Mucosa of rectum (tissue), 2 donors: ENCODE measurements around the gene EFEMP1.

Experiments
- H3K27ac ChIP-seq, 2 donors: one replicate each; pipeline ENCODE4 v1.7.0; 2013; ENCODE audit warnings: inconsistent platforms in 2 of 2, low read depth in 2 of 2, low read length in 2 of 2
- H3K27me3 ChIP-seq, 2 donors: one replicate each; pipeline ENCODE4 v1.7.0; 2013; ENCODE audit warnings: low read length in 2 of 2; ENCODE audit not compliant: control insufficient read depth in 2 of 2, insufficient read depth in 2 of 2
- H3K36me3 ChIP-seq, 2 donors: one replicate each; pipeline ENCODE4 v1.7.0; 2013; ENCODE audit warnings: low read length in 2 of 2; ENCODE audit not compliant: control insufficient read depth in 2 of 2, insufficient read depth in 2 of 2
- H3K4me1 ChIP-seq, 2 donors: one replicate each; pipeline ENCODE4 v1.7.0; 2013; ENCODE audit warnings: low read length in 2 of 2, mild to moderate bottlenecking in 1 of 2; ENCODE audit not compliant: control insufficient read depth in 2 of 2, insufficient read depth in 2 of 2
- H3K4me3 ChIP-seq, 2 donors: one replicate each; pipeline ENCODE4 v1.7.0; 2013; ENCODE audit warnings: low read length in 2 of 2
- H3K9ac ChIP-seq, 2 donors: one replicate each; pipeline ENCODE4 v1.7.0; 2013; ENCODE audit warnings: low read length in 2 of 2, low read depth in 1 of 2, mild to moderate bottlenecking in 1 of 2
- H3K9me3 ChIP-seq, 2 donors: one replicate each; pipeline ENCODE4 v1.7.0; 2013; ENCODE audit warnings: low read length in 2 of 2; ENCODE audit not compliant: control insufficient read depth in 2 of 2
- donor health status: healthy.
- donor health status: Normal muscosa, but diverticular disease.

Gene EFEMP1

DNA sequence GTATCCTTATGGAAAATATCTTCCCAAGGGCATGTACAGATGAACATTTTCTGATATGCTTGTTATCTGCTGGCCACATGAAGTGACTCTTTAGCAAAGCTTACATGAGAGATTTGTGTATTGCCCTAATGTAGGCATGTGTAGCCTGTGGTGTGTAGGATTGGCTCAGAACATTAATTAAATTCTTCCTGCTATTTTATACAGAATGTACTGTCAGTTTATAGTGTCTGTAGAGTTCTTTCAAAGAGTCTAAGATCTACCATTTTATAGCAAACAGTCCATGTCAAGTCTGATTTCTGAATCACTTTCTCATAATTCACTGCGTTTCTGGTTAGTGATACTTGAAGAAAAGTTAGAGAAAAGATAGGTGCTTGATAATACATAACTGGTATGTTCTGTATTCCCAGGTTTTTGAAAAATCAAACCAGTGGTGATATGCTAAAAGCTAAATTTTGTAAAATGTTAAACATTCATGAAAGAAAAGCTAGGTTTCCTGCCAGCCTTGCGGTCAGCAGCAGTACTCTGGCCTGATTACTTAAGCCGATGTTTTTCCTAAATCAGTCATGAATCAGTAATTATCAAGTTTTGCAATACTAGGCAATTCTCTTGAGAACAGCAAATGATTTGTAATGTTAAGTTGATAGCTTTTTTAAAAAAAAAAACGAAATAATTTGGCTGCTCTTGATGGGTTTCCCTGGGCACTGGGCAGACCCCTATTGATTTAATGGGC is 30.9 kb upstream of the EFEMP1 start:
- no peak overlapping the region for H3K27ac ChIP-seq
- H3K4me3 ChIP-seq: no peak overlapping the region
- no peaks in the 10 kb centered on the region for H3K36me3 ChIP-seq
- H3K9ac ChIP-seq: no peak overlapping the region
- H3K4me1 ChIP-seq: peaks cover 3 to 8% of the 10 kb centered on the region in 2 donors
- no peaks in the 10 kb centered on the region for H3K9me3 ChIP-seq
- H3K27me3 ChIP-seq: no peaks in the 10 kb centered on the region

DNA sequence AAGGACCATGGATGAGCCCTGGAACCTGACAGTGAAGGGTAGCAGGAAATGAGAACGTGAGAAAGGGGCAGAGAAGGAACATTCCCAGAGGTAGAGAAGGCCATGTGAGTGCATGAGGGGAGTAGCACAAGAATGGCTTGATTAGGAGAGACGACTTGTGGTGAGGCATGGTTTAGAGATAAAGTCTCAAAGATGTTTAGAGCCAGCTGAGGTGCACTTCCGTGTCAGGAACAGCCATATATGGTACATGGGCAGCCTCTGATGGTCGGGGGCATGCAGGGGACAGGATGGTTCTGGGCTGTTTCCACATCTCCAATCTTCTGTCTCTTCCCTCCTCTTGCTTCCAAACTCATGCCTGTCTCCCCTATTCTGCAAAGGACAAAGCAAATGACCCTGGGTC is 28.8 kb upstream of the EFEMP1 start:
- Histone ChIP-seq H3K9ac (no peak overlapping the region), H3K9me3 (no peaks in the 10 kb centered on the region), H3K27ac (no peak overlapping the region), H3K36me3 (no peaks in the 10 kb centered on the region), H3K4me1 (no peaks in the 10 kb centered on the region), H3K4me3 (no peak overlapping the region), H3K27me3 (no peaks in the 10 kb centered on the region)

GRCh38 chr2:55951533-55951932 is 28.0 kb upstream of the EFEMP1 start:
- H3K9ac ChIP-seq: no peak overlapping the region
- no peaks in the 10 kb centered on the region for H3K4me1 ChIP-seq
- H3K36me3 ChIP-seq: no peaks in the 10 kb centered on the region
- H3K27ac ChIP-seq: no peak overlapping the region
- no peaks in the 10 kb centered on the region for H3K9me3 ChIP-seq
- H3K4me3 ChIP-seq: no peak overlapping the region
- H3K27me3 ChIP-seq: no peaks in the 10 kb centered on the region

- no peaks in the 10 kb centered on the region for H3K27me3 ChIP-seq
- H3K4me1 ChIP-seq: no peaks in the 10 kb centered on the region
- no peak overlapping the region for H3K27ac ChIP-seq
- H3K36me3 ChIP-seq: no peaks in the 10 kb centered on the region
- H3K4me3 ChIP-seq: no peak overlapping the region
- H3K9ac ChIP-seq: no peak overlapping the region
- H3K9me3 ChIP-seq: no peaks in the 10 kb centered on the region
Observed at GRCh38 chr2:55949613-55950012, 26.0 kb upstream of the EFEMP1 start.

GRCh38 chr2:55949211-55949610 is 25.6 kb upstream of the EFEMP1 start:
- Histone ChIP-seq H3K36me3 (no peaks in the 10 kb centered on the region), H3K4me3 (no peak overlapping the region), H3K9ac (no peak overlapping the region), H3K9me3 (no peaks in the 10 kb centered on the region), H3K27me3 (no peaks in the 10 kb centered on the region), H3K27ac (no peak overlapping the region), H3K4me1 (no peaks in the 10 kb centered on the region)

DNA sequence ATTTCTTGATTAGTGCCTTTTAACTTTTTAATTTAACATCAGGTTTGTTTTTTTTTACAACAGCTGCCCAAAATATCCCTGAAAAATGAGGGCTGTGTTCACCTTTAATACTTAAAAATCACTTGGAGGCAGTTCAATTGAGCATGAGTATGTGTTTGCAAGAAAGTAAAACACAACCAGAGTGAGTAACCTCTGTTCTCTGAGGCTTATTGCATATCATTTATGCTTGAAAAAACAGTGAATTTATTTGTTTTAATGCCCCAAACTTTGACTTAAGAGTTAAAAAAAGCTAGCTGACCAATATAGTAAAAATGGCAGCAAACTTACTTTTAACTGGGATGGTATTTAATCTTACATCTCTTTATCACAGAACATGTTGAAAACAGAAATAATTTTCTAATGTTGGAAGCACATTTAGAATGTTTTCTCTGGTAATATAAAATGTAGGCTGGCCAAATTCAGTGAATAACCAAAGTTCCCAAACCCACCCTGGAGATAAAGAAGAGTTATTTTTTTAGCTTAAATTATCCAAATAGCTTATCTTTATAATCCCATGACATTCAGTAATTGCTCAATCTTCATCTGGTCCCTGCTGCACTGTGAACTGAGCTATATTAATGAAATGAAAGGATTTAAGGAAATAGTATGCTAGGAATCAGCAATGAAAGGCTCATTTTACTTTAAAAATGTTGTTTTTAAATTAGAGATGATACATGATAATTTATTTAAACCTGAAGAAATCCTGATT is 24.8 kb upstream of the EFEMP1 start:
- Histone ChIP-seq H3K4me3 (no peak overlapping the region), H3K36me3 (no peaks in the 10 kb centered on the region), H3K9ac (no peak overlapping the region), H3K9me3 (no peaks in the 10 kb centered on the region), H3K27me3 (no peaks in the 10 kb centered on the region), H3K4me1 (no peaks in the 10 kb centered on the region), H3K27ac (no peak overlapping the region)

DNA sequence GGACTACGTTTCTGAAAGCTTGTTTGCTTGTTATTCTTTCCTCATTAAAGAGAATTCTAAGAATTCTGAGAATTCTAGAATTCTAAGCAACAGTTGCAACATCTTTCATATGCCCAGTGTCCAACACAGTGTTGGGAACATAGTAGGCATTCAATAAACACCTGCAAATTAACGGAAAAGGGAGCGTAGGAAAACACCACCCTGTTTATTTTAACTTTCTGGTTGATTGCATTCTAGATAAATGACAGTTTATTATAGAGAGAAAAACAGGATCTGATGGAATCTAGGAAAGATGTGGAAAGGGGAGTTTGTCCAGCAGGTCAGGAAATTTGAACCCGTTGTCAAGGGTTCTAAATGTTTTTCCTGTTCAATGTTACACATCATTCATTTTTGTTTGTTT is 24.2 kb upstream of the EFEMP1 start:
- no peak overlapping the region for H3K4me3 ChIP-seq
- H3K27ac ChIP-seq: no peak overlapping the region
- H3K36me3 ChIP-seq: no peaks in the 10 kb centered on the region
- no peak overlapping the region for H3K9ac ChIP-seq
- no peaks in the 10 kb centered on the region for H3K4me1 ChIP-seq
- H3K9me3 ChIP-seq: no peaks in the 10 kb centered on the region
- H3K27me3 ChIP-seq: no peaks in the 10 kb centered on the region

- no peaks in the 10 kb centered on the region for H3K27me3 ChIP-seq
- H3K9me3 ChIP-seq: no peaks in the 10 kb centered on the region
- no peak overlapping the region for H3K9ac ChIP-seq
- no peaks in the 10 kb centered on the region for H3K36me3 ChIP-seq
- no peak overlapping the region for H3K4me3 ChIP-seq
- no peaks in the 10 kb centered on the region for H3K4me1 ChIP-seq
- no peak overlapping the region for H3K27ac ChIP-seq
Observed at GRCh38 chr2:55946793-55947192, 23.2 kb upstream of the EFEMP1 start.

DNA sequence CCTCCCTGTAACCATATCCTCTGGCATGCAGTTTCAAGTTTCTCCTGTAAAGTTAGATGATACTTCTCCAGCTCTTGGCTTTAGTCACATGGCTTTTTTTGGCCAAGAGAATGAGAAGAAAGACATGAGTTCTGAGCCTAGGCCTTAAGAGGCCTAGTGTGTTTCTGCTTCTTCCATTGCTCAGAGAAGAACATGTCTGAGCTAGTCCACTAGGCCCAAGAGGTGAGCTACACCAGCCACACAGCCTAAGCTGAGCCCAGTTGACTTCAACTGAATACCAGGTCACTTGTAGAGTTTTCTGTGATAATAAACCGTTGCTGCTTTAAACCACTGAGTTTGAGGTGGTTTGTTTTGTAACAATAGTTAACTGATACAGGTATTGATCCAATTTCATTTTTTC is 19.9 kb upstream of the EFEMP1 start:
- H3K4me1 ChIP-seq: no peaks in the 10 kb centered on the region
- H3K9ac ChIP-seq: no peak overlapping the region
- no peaks in the 10 kb centered on the region for H3K36me3 ChIP-seq
- no peak overlapping the region for H3K27ac ChIP-seq
- H3K27me3 ChIP-seq: no peaks in the 10 kb centered on the region
- no peak overlapping the region for H3K4me3 ChIP-seq
- H3K9me3 ChIP-seq: no peaks in the 10 kb centered on the region

DNA sequence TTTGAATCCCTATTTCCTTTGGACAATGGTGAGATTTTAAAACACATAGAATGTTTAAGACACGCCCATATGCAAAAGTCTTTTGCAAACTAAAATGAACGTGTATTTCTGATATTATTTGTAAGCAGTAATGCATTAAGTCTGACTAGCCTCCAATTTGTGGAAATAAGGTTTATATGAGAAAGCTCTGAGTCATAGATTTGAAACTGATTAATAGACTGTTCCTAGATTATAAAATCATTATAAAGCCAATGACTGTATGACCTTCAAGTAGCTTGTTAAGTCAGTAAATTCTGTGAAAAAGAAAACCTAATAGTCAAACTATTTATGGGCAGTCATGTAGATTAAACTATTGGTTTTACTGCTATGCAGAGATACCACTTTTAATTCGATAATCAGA is 12.8 kb upstream of the EFEMP1 start:
- H3K9me3 ChIP-seq: no peaks in the 10 kb centered on the region
- no peaks in the 10 kb centered on the region for H3K4me1 ChIP-seq
- H3K36me3 ChIP-seq: no peaks in the 10 kb centered on the region
- H3K27me3 ChIP-seq: no peaks in the 10 kb centered on the region
- no peak overlapping the region for H3K27ac ChIP-seq
- H3K4me3 ChIP-seq: no peak overlapping the region
- H3K9ac ChIP-seq: no peak overlapping the region
